Endothelial cell (in vitro differentiated cells): Measurements from ENCODE around the gene RAD51B. TPM values are rescaled to one million over a fixed set of nuclear protein-coding genes. Genes with fewer than 3 reads are reported as not detected.

Experiments used
- DNase-seq: peaks from one replicate; pipeline ENCODE4 v3.0.0; 2021; ENCODE audit warnings: low spot score
- H3K27ac Mint-ChIP-seq: one replicate; pipeline ENCODE4 v1.8.0; 2021; ENCODE audit warnings: mixed read lengths, inconsistent platforms; ENCODE audit not compliant: unreplicated experiment
- H3K27me3 Mint-ChIP-seq: one replicate; pipeline ENCODE4 v1.8.0; 2021; ENCODE audit warnings: mild to moderate bottlenecking, moderate library complexity, mixed read lengths, inconsistent platforms; ENCODE audit not compliant: unreplicated experiment
- H3K36me3 Mint-ChIP-seq: one replicate; pipeline ENCODE4 v1.8.0; 2021; ENCODE audit warnings: mild to moderate bottlenecking, low read depth, mixed read lengths, inconsistent platforms; ENCODE audit not compliant: unreplicated experiment
- H3K4me1 Mint-ChIP-seq: one replicate; pipeline ENCODE4 v1.8.0; 2021; ENCODE audit warnings: mild to moderate bottlenecking, mixed read lengths, inconsistent platforms; ENCODE audit not compliant: unreplicated experiment
- H3K4me3 Mint-ChIP-seq: one replicate; pipeline ENCODE4 v1.8.0; 2021; ENCODE audit warnings: mild to moderate bottlenecking, mixed read lengths, inconsistent platforms; ENCODE audit not compliant: unreplicated experiment
- H3K9me3 Mint-ChIP-seq: one replicate; pipeline ENCODE4 v1.8.0; 2021; ENCODE audit warnings: mixed read lengths, inconsistent platforms; ENCODE audit not compliant: unreplicated experiment
- total RNA-seq: library from RNA; stranded (reverse); fragmentation: NEBNext Ultra II Directional; extraction: Animal tissue kit (Norgen Biotek cat#: 25700); gene quantifications from one replicate; pipeline ENCODE4 v1.2.1, GENCODE V29; 2021; ENCODE audit not compliant: unreplicated experiment
- TF ChIP-seq, protein P1 (sequence below): fragments of 200-600 bp; sonication (generic); IDR thresholded peaks from one replicate; pipeline ENCODE4 v1.5.0; 2021; ENCODE audit warnings: antibody characterized with exemption; ENCODE audit not compliant: unreplicated experiment

The RAD51B gene
- total RNA-seq, 1 donor from 2014 or later, result 23.5 TPM

DNA sequence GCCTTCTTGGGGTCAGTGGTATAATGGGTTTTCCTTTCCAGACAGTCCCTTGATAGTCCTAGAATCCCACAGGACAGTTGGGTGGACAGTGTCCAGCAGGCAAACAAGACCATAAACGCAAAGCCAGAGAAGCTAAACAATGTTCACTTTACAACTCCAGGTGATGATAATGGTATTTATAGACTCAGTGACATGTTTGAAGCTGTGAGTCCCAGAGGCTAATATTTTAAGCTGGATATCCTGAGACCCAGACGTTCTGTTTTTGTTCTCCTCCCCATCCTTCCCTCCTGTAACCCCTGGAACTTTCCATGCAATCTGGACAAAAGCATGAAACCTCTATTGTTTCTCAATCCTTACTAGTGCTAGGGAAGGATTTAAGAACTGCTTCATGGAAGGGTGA lies 852.3 kb downstream of the RAD51B start:
- no peaks in the 10 kb centered on the region for H3K36me3 Mint-ChIP-seq

DNA sequence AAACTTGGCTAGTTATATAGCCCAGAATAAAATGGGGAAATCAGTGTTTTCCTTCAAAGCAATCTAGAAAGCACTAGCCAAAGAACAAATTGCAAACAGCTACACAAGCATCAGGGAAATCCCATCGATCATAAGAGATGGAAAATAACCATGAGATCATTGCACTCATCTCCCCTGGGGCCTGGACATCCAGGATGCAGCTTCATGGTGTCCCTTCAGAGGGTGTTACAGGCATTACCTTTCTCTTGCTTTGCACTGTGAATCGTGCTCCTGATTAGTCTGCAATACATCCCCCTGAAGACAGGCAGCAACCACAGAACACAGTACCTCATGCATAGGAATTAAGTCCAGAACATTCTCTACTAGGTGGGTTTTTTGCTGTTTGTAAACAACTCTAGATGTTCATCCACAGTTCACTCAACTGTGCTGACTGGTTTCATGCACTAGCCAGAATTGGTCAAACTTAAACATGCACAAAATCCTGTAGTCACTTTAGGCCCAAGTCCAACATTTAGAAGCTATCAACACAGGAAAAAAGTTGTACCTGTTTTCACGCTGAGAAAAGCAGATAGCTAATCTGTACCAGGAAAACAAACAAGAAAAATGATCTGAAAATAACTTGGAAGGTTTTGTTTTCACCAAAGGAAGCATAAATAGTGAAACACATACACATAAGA lies 853.2 kb downstream of the RAD51B start:
- Mint-ChIP-seq H3K4me1 (peaks cover 19% of the 10 kb centered on the region), H3K36me3 (no peaks in the 10 kb centered on the region), H3K27ac (no peak overlapping the region), H3K4me3 (no peak overlapping the region), H3K9me3 (no peaks in the 10 kb centered on the region), H3K27me3 (peaks cover 6% of the 10 kb centered on the region)
- DNase-seq, result no peak
- TF ChIP-seq, protein P1, sequence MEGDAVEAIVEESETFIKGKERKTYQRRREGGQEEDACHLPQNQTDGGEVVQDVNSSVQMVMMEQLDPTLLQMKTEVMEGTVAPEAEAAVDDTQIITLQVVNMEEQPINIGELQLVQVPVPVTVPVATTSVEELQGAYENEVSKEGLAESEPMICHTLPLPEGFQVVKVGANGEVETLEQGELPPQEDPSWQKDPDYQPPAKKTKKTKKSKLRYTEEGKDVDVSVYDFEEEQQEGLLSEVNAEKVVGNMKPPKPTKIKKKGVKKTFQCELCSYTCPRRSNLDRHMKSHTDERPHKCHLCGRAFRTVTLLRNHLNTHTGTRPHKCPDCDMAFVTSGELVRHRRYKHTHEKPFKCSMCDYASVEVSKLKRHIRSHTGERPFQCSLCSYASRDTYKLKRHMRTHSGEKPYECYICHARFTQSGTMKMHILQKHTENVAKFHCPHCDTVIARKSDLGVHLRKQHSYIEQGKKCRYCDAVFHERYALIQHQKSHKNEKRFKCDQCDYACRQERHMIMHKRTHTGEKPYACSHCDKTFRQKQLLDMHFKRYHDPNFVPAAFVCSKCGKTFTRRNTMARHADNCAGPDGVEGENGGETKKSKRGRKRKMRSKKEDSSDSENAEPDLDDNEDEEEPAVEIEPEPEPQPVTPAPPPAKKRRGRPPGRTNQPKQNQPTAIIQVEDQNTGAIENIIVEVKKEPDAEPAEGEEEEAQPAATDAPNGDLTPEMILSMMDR, result no peak

More for the DNA sequence above, 852.3 kb downstream of the RAD51B start:
- TF ChIP-seq, protein P1, result no peak
- Mint-ChIP-seq H3K27ac (no peak overlapping the region), H3K27me3 (peaks cover 6% of the 10 kb centered on the region), H3K4me1 (peaks cover 19% of the 10 kb centered on the region), H3K9me3 (no peaks in the 10 kb centered on the region), H3K4me3 (no peak overlapping the region)
- DNase-seq, result no peak

DNA sequence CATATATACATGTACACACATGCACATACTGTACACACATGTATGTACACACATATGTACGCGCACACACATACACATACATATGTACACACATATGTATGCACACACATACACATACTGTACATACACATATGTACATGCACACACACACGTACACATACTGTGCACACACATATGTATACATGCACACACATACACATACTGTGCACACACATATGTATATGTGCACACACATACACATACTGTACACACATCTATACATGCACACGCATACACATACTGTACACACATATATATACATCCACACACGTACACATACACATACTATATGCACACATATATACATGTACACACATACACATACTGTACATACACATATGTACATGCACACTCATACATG lies 853.9 kb downstream of the RAD51B start:
- peaks cover 19% of the 10 kb centered on the region for H3K4me1 Mint-ChIP-seq

DNA sequence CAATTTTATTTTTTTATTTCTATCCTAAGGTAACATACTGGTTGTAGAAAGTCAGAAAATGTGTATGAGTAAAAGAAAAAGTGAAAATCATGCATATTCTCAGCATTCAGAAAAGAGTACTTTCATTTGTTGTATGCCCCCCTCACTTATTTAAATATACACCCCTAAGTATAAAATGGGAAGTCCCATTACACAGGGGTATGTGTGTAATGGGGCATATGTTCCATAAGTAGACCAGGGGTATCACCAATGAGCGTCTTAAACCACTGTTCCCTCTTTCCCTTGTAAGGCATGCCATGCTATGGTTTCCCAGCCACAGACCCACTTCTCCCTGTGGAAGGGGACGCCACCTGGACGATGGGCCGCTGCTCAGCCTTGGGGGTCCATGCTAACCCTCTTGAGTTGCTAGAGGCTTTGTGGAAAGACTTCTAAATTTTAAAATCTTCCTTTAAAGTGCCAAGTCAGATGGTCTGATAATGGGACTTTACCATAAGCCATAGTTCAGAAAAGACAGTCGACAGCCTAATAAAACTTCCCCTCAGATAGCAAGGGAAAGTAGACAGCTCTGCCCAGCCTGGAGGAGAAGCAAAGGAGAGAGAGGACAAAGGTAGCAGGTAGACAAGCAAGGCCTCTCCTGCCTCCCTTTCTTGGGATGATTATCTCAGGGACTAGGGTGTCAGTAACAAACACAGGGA lies 855.1 kb downstream of the RAD51B start:
- Mint-ChIP-seq H3K36me3 (no peaks in the 10 kb centered on the region), H3K4me1 (peaks cover 20% of the 10 kb centered on the region), H3K27ac (no peak overlapping the region), H3K27me3 (peaks cover 4% of the 10 kb centered on the region), H3K4me3 (no peak overlapping the region), H3K9me3 (no peaks in the 10 kb centered on the region)
- TF ChIP-seq, protein P1, result no peak
- DNase-seq, result no peak

More for the DNA sequence above, 853.9 kb downstream of the RAD51B start:
- Mint-ChIP-seq H3K27me3 (peaks cover 6% of the 10 kb centered on the region), H3K36me3 (no peaks in the 10 kb centered on the region), H3K4me3 (no peak overlapping the region), H3K27ac (no peak overlapping the region), H3K9me3 (no peaks in the 10 kb centered on the region)
- DNase-seq, result no peak
- TF ChIP-seq, protein P1, result no peak

DNA sequence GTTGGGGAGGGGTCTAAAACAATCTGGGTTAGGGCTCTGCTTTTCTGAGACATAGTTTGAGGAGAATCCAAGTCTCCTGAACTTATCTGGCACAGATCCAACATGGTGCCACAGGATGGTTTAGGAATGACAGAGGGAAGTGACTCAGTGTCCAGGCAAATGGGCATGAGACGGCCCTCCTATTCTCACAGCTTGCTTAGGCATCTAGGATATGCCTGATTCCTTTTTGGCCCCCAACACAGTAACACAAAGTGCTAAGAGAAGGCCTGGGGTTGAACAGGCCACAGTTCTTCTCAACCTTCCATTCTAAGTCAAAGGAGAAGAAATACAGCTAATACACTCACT lies 855.6 kb downstream of the RAD51B start:
- TF ChIP-seq, protein P1, result no peak
- no peak for DNase-seq
- no peak overlapping the region for H3K4me3 Mint-ChIP-seq
- H3K9me3 Mint-ChIP-seq, result no peaks in the 10 kb centered on the region
- peaks cover 21% of the 10 kb centered on the region for H3K4me1 Mint-ChIP-seq
- no peaks in the 10 kb centered on the region for H3K36me3 Mint-ChIP-seq
- H3K27ac Mint-ChIP-seq, result no peak overlapping the region
- peaks cover 4% of the 10 kb centered on the region for H3K27me3 Mint-ChIP-seq
